Inflammatory macrophage treated with lipopolysaccharide for 1 hour (primary cell): ENCODE results near the gene NOP9.
A peak's percentile ranks its signal among the peaks of the same experiment; 100 is the strongest.
"Not testable (repeated sequence)": the region's sequence is repeated elsewhere in the genome, so short reads cannot be mapped to it uniquely, and the experiment has no call there.

ENCODE experiments used
- DNase-seq, 2 donors: peaks; one replicate each; pipeline ENCODE4 v3.0.0-alpha.2; 2020 to 2022

The NOP9 gene

GRCh38 chr14:24310646-24311604 is 11.3 kb downstream of the NOP9 start, which contains the start of gene LTB4R:
LTB4R (plus strand) TSS chr14:24311502; CDS start chr14:24315652, 4,150 bp downstream.
- DNase-seq: no peak

GRCh38 chr14:24311837-24312615 is 12.4 kb downstream of the NOP9 start:
- peak; percentile 78 to 87 for DNase-seq

- peak; percentile 71 to 75 for DNase-seq
Observed at GRCh38 chr14:24312736-24313507, 13.3 kb downstream of the NOP9 start.

- no peak for DNase-seq
Observed at GRCh38 chr14:24313913-24314312, 14.3 kb downstream of the NOP9 start.

GRCh38 chr14:24314377-24315193 is 14.9 kb downstream of the NOP9 start:
- DNase-seq: no peak

GRCh38 chr14:24315243-24315806 is 15.7 kb downstream of the NOP9 start:
- DNase-seq: no peak

- DNase-seq: no peak
Observed at GRCh38 chr14:24315807-24316596, 16.4 kb downstream of the NOP9 start.

- DNase-seq: no peak
Observed at GRCh38 chr14:24316597-24316950, 16.9 kb downstream of the NOP9 start.

GRCh38 chr14:24317141-24317928 is 17.7 kb downstream of the NOP9 start:
- no peak for DNase-seq

GRCh38 chr14:24321212-24321975 is 21.7 kb downstream of the NOP9 start:
- DNase-seq: no peak

GRCh38 chr14:24322672-24323071 is 23.0 kb downstream of the NOP9 start:
- no peak for DNase-seq

- no peak for DNase-seq
Observed at GRCh38 chr14:24323341-24323740, 23.7 kb downstream of the NOP9 start.

GRCh38 chr14:24324024-24324423 is 24.4 kb downstream of the NOP9 start:
- no peak for DNase-seq

GRCh38 chr14:24325041-24325530 is 25.4 kb downstream of the NOP9 start:
- no peak for DNase-seq

- DNase-seq: no peak
Observed at GRCh38 chr14:24325963-24326362, 26.3 kb downstream of the NOP9 start.

GRCh38 chr14:24327303-24327702 is 27.7 kb downstream of the NOP9 start:
- DNase-seq: no peak

GRCh38 chr14:24327914-24328313 is 28.3 kb downstream of the NOP9 start:
- DNase-seq: not testable (repeated sequence)

GRCh38 chr14:24329073-24329663 is 29.5 kb downstream of the NOP9 start:
- no peak for DNase-seq

- peak; percentile 91 to 92 for DNase-seq
Observed at GRCh38 chr14:24329736-24330135, 30.1 kb downstream of the NOP9 start.
